Measurements from ENCODE around the gene ANXA7.

ANXA7 gene

DNA sequence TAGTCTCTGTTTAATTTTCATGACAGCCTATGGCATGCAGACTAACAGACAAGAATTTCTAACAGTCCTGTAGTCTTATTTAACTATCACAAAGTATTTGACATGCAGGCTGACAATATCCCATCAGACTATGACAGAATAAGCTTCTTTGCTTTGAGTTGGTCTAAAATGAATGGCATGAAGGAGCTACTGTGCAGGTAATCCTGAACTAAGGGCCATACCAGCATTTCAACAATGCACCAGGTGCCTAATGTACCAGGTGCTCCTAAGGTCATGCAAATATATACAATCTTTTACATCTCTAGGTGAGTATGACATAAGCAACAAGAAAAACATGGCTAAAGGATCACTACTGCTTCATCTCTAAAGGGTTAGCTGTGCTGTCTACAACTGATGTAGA, 33.1 kb upstream of the ANXA7 start:
- in situ Hi-C loops (cut with MboI; ENCODE audit: low pct_unique_long_range_greater_than_20kb, low sequenced_read_pairs, unreplicated experiment), result no loop called here
- no peak for DNase-seq (ENCODE audit: low spot score)
- TF ChIP-seq, protein P1, sequence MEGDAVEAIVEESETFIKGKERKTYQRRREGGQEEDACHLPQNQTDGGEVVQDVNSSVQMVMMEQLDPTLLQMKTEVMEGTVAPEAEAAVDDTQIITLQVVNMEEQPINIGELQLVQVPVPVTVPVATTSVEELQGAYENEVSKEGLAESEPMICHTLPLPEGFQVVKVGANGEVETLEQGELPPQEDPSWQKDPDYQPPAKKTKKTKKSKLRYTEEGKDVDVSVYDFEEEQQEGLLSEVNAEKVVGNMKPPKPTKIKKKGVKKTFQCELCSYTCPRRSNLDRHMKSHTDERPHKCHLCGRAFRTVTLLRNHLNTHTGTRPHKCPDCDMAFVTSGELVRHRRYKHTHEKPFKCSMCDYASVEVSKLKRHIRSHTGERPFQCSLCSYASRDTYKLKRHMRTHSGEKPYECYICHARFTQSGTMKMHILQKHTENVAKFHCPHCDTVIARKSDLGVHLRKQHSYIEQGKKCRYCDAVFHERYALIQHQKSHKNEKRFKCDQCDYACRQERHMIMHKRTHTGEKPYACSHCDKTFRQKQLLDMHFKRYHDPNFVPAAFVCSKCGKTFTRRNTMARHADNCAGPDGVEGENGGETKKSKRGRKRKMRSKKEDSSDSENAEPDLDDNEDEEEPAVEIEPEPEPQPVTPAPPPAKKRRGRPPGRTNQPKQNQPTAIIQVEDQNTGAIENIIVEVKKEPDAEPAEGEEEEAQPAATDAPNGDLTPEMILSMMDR (IDR thresholded peaks at IDR 0.05; ENCODE audit: extremely low read depth, insufficient read depth, missing control alignments), result no peak

DNA sequence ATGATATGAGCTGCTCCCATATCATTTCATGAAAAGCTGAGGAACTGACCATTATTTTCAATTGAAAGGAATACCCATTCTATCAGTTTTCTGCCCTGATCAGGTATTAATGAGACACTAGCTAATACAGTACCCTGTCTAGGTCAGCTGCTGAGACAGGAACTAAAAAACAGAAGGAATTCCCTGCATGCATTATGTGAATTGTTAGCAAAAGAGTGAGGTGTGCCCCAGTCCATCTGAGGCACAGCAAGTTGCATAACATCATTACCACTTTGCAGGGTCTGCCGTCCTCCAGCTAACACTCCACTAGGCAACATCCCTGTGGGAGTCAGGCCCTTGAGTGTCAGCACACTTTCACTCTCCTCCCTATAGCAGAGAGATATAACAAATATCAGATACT, 30.6 kb upstream of the ANXA7 start:
- TF ChIP-seq, protein P1 (IDR thresholded peaks at IDR 0.05; ENCODE audit: extremely low read depth, insufficient read depth, missing control alignments), result no peak
- no peak for DNase-seq (ENCODE audit: low spot score)
- in situ Hi-C loops (cut with MboI; ENCODE audit: low pct_unique_long_range_greater_than_20kb, low sequenced_read_pairs, unreplicated experiment), result no loop called here

DNA sequence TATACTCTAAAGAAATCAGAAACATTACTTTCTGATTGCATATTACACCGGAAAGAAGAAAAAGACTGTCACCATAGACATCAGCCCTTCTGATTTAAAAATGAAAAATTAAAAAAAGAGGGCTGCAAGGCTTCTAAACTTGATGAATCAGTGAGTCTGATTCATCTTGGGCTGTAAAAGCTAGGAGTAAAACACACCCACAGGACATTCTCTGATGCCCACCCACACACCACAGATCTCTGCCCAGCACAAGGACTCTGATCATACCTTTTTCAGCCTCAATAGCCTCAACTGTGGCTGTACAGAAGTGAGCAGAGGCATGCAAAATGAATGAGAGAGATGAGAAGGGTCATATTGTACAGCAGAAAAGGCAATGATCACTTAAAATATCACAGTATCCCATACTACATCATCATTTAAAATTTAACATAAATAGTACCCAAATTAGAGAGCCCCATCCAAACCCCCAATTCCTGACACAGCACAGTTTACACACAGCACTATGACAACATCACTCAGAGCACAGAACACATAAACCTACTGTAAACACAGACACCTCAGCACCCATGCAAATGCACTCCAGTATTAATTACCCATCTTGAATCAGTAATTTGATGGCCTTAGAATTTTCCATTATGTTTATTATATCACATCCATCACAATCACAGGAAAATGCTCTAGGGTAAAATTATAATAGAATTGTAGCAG, 25.9 kb upstream of the ANXA7 start:
- TF ChIP-seq, protein P1 (IDR thresholded peaks at IDR 0.05; ENCODE audit: extremely low read depth, insufficient read depth, missing control alignments), result no peak
- DNase-seq (ENCODE audit: low spot score), result no peak
- in situ Hi-C loops (cut with MboI; ENCODE audit: low pct_unique_long_range_greater_than_20kb, low sequenced_read_pairs, unreplicated experiment), result no loop called here

DNA sequence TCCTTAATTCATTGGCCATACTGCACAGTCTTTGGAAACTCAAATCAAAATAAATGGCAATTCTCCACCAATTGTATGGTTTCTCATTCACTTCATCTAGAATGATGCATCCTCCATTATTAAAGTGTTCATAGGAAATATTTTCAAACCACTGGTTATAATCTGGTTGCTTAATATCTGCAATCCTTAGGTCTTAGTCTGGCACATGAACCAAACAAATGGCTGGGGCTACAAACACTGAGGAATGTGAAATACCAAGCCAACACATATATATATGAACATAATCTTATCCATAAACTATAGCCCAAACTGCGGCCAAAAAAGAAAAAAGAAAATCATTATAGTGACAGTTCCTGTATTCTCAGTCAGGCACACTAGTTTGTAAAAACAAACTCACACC, 25.2 kb upstream of the ANXA7 start:
- in situ Hi-C loops (cut with MboI; ENCODE audit: low pct_unique_long_range_greater_than_20kb, low sequenced_read_pairs, unreplicated experiment), result no loop called here
- no peak for DNase-seq (ENCODE audit: low spot score)
- TF ChIP-seq, protein P1 (IDR thresholded peaks at IDR 0.05; ENCODE audit: extremely low read depth, insufficient read depth, missing control alignments), result no peak

DNA sequence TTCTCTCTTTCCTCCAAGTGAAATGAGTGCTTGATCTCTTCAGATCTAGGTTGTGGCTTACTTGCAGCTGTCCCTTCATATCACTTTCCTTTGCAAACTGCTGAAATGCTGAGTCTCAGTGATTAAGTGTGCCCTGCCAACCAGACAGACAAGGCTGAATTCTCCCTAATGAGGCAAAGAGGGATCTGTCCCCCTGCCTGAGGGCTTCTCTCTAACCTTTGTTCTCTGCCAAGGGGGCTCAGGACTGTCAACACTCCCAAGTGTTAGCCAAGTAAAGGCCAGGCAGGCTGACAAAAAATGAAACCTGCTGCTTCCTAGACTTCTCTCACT, 19.6 kb upstream of the ANXA7 start, which contains the start of gene MSS51:
Gene MSS51 (minus strand): TSS at position 24 of the 330 bp plus-strand sequence. CDS start 5,277 bp downstream, outside the sequence.
- TF ChIP-seq, protein P1 (IDR thresholded peaks at IDR 0.05; ENCODE audit: extremely low read depth, insufficient read depth, missing control alignments), result no peak
- in situ Hi-C loops (cut with MboI; ENCODE audit: low pct_unique_long_range_greater_than_20kb, low sequenced_read_pairs, unreplicated experiment), result no loop called here
- DNase-seq (ENCODE audit: low spot score), result no peak

DNA sequence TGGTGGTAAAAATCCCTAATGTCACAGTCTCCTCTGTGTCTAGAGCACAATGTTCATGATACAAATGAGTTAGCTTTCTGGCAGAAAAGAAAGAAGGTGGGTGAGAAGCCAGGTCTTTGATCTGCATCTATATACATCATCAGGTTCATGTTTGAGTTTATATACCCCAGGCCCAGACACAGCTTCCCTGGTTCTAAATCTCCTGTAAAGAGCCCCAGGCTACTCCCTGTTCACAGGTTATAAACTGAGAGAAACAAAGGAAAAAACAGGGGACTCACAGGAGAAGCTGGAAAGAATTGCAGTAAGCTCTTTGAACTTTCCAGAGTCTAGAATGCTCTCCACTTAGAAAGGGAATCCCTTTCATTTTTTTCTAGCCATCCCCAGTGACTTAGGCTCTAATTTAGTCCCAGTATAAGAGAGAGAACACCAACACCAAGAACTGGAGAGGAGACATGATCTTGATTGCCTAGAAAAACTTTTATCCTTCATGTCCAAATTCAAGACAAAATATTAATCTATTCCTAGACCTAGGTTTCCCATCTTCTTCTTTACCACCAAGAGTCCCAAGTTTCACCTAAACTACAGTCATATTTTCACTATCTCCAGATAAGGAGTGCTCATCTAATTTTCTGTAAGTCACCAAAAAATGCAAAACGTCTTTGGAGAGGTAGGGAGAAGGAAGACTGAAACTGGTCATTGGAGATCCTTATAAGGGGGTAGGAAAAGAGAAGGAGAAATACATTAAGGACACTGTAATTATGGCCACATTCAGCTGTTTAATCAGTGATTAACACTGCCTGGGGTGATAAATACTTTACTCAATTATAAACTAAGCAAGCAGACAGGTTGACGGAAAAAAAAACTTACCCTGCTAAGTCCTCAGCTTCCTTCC, 19.0 kb upstream of the ANXA7 start:
- DNase-seq (ENCODE audit: low spot score), result no peak
- in situ Hi-C loops (cut with MboI; ENCODE audit: low pct_unique_long_range_greater_than_20kb, low sequenced_read_pairs, unreplicated experiment), result no loop called here
- TF ChIP-seq, protein P1 (IDR thresholded peaks at IDR 0.05; ENCODE audit: extremely low read depth, insufficient read depth, missing control alignments), result no peak

All from GM13977 (cell line).